ENCODE results near the gene NR1I3. TPM values are rescaled to one million over a fixed set of nuclear protein-coding genes. Genes with fewer than 3 reads are reported as not detected.

NR1I3 gene
- total and polyA plus RNA-seq, 2 of the 13 experiments (the other 11 are each of a cell fraction or from before 2014, with no cell fraction given), result 0.62 to 0.95 TPM

DNA sequence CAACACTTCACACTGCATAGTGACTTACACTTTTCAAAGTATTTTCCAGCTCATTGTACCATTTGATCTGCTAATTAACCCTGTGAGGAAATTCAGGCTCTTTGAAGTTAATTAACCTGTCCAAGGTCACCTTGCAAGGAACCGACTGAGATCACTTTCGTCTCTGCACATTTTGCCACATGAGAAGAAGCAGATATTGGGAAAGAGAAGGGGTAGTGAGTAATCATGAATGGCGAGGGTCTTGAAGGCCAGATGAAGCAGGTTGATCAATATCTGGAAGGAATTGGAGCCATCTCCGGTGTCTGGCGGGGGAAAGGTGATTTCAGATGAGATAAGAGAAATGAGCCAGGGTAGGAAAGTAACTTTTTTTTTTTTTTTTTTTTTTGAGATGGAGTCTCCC is 18.0 kb downstream of the NR1I3 start (continued):
- peak; percentile 90 for TF ChIP-seq RBM22 (optimal IDR thresholded peaks at IDR 0.05; ENCODE audit: low read length)
- TF ChIP-seq ZBTB8A (CRISPR knock-in tag; IDR thresholded peaks at IDR 0.05; ENCODE audit: borderline replicate concordance, low read depth), result no peak
- TF ChIP-seq FOSL2 (CRISPR knock-in tag; IDR thresholded peaks at IDR 0.05), result peak; percentile 5; the same call in 1 of the 2 replicates
- TF ChIP-seq ZC3H13 (CRISPR knock-in tag; IDR thresholded peaks at IDR 0.05), result peak; percentile 38
- peak; percentile 27; the same call in 1 of the 2 replicates for TF ChIP-seq CEBPG (CRISPR knock-in tag; IDR thresholded peaks at IDR 0.05)
- peak; percentile 51 for TF ChIP-seq AGO2 (optimal IDR thresholded peaks at IDR 0.05; ENCODE audit: low read depth, low read length)
- TF ChIP-seq ZSCAN30 (CRISPR knock-in tag; IDR thresholded peaks at IDR 0.05), result 0 out of 2 replicates have a peak, but pooled peaks have one; percentile 18
- TF ChIP-seq, protein P1, sequence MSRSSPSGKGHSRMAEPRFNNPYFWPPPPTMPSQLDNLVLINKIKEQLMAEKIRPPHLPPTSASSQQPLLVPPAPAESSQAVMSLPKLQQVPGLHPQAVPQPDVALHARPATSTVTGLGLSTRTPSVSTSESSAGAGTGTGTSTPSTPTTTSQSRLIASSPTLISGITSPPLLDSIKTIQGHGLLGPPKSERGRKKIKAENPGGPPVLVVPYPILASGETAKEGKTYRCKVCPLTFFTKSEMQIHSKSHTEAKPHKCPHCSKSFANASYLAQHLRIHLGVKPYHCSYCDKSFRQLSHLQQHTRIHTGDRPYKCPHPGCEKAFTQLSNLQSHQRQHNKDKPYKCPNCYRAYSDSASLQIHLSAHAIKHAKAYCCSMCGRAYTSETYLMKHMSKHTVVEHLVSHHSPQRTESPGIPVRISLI (CRISPR knock-in tag; IDR thresholded peaks at IDR 0.05; ENCODE audit: borderline replicate concordance), result peak; percentile 42; the same call in 1 of the 2 replicates
- peak; percentile 81 for TF ChIP-seq MIXL1 (CRISPR knock-in tag; IDR thresholded peaks at IDR 0.05)
- TF ChIP-seq PAF1 (CRISPR knock-in tag; IDR thresholded peaks at IDR 0.05), result peak; percentile 83; the same call in 1 of the 2 replicates
- TF ChIP-seq, protein P2, sequence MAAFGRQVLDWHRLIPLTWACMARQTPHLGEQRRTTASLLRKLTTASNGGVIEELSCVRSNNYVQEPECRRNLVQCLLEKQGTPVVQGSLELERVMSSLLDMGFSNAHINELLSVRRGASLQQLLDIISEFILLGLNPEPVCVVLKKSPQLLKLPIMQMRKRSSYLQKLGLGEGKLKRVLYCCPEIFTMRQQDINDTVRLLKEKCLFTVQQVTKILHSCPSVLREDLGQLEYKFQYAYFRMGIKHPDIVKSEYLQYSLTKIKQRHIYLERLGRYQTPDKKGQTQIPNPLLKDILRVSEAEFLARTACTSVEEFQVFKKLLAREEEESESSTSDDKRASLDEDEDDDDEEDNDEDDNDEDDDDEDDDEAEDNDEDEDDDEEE (CRISPR knock-in tag; IDR thresholded peaks at IDR 0.05), result no peak
- TF ChIP-seq, protein P3, sequence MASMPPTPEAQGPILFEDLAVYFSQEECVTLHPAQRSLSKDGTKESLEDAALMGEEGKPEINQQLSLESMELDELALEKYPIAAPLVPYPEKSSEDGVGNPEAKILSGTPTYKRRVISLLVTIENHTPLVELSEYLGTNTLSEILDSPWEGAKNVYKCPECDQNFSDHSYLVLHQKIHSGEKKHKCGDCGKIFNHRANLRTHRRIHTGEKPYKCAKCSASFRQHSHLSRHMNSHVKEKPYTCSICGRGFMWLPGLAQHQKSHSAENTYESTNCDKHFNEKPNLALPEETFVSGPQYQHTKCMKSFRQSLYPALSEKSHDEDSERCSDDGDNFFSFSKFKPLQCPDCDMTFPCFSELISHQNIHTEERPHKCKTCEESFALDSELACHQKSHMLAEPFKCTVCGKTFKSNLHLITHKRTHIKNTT (CRISPR knock-in tag; IDR thresholded peaks at IDR 0.05), result no peak
